Trophoblast cell (in vitro differentiated cells and primary cell): ENCODE results near the gene VWA8.

Experiments used
- DNase-seq, 2 donors: peaks; one replicate each; pipeline ENCODE4 v3.0.0-alpha.2; 2016
- H2AFZ ChIP-seq: 2 replicates; pipeline ENCODE4 v1.6.1; 2013; ENCODE audit warnings: low read length, moderate library complexity, mild to moderate bottlenecking; ENCODE audit not compliant: insufficient read depth, poor library complexity
- H2AK5ac ChIP-seq: 2 replicates; pipeline ENCODE4 v1.6.1; 2013; ENCODE audit warnings: mild to moderate bottlenecking, low read length
- H2BK120ac ChIP-seq: 2 replicates; pipeline ENCODE4 v1.6.1; 2013; ENCODE audit warnings: low read length, mild to moderate bottlenecking, moderate library complexity; ENCODE audit not compliant: insufficient read depth, poor library complexity
- H2BK12ac ChIP-seq: 2 replicates; pipeline ENCODE4 v1.6.1; 2013; ENCODE audit warnings: mild to moderate bottlenecking, low read length, moderate library complexity
- H2BK5ac ChIP-seq: 2 replicates; pipeline ENCODE4 v1.6.1; 2013; ENCODE audit warnings: low read length, low read depth, moderate library complexity, mild to moderate bottlenecking; ENCODE audit not compliant: poor library complexity
- H3K14ac ChIP-seq: 2 replicates; pipeline ENCODE4 v1.6.1; 2013; ENCODE audit warnings: mild to moderate bottlenecking, low read length
- H3K18ac ChIP-seq: 2 replicates; pipeline ENCODE4 v1.6.1; 2013; ENCODE audit warnings: mild to moderate bottlenecking, low read length
- H3K23ac ChIP-seq: 2 replicates; pipeline ENCODE4 v1.6.1; 2013; ENCODE audit warnings: low read length
- H3K27ac ChIP-seq: 2 replicates; pipeline ENCODE4 v1.5.1; 2013; ENCODE audit warnings: low read depth, mild to moderate bottlenecking, inconsistent platforms, low read length, moderate library complexity
- H3K27me3 ChIP-seq: 2 replicates; pipeline ENCODE4 v1.6.1; 2013; ENCODE audit warnings: inconsistent platforms, mild to moderate bottlenecking, low read length, moderate library complexity; ENCODE audit not compliant: insufficient read depth
- H3K36me3 ChIP-seq, 2 experiments: 1 replicate in 1 of 2; 2 replicates in 1 of 2; pipeline ENCODE4 v1.6.1; 2013; ENCODE audit warnings: low read length in 2 of 2, mild to moderate bottlenecking in 2 of 2, moderate library complexity in 1 of 2; ENCODE audit not compliant: insufficient read depth in 2 of 2, control insufficient read depth in 1 of 2
- H3K4ac ChIP-seq: 2 replicates; pipeline ENCODE4 v1.6.1; 2013; ENCODE audit warnings: low read depth, mild to moderate bottlenecking, low read length, moderate library complexity
- H3K4me1 ChIP-seq, 2 experiments: 1 replicate in 1 of 2; 2 replicates in 1 of 2; pipeline ENCODE4 v1.6.1; 2013; ENCODE audit warnings: low read length in 2 of 2, mild to moderate bottlenecking in 2 of 2, moderate library complexity in 1 of 2; ENCODE audit not compliant: insufficient read depth in 2 of 2, control insufficient read depth in 1 of 2
- H3K4me2 ChIP-seq: 2 replicates; pipeline ENCODE4 v1.6.1; 2013; ENCODE audit warnings: inconsistent platforms, mild to moderate bottlenecking, low read length, moderate library complexity
- H3K4me3 ChIP-seq: 2 replicates; pipeline ENCODE4 v1.5.1; 2013; ENCODE audit warnings: mild to moderate bottlenecking, low read depth, low read length, inconsistent platforms
- H3K79me1 ChIP-seq: one replicate; pipeline ENCODE4 v1.6.1; 2013; ENCODE audit warnings: low read length
- H3K79me2 ChIP-seq: 2 replicates; pipeline ENCODE4 v1.6.1; 2013; ENCODE audit warnings: low read length, mild to moderate bottlenecking; ENCODE audit not compliant: control insufficient read depth, insufficient read depth, poor library complexity
- H3K9ac ChIP-seq: 2 replicates; pipeline ENCODE4 v1.6.1; 2013; ENCODE audit warnings: mild to moderate bottlenecking, low read length
- H3K9me3 ChIP-seq: 2 replicates; pipeline ENCODE4 v1.6.1; 2013; ENCODE audit warnings: low read depth, mild to moderate bottlenecking, control low read depth, inconsistent platforms, low read length; ENCODE audit not compliant: insufficient read depth
- H4K12ac ChIP-seq: 2 replicates; pipeline ENCODE4 v1.6.1; 2013; ENCODE audit warnings: low read depth, mild to moderate bottlenecking, low read length, moderate library complexity
- H4K8ac ChIP-seq: 2 replicates; pipeline ENCODE4 v1.6.1; 2013; ENCODE audit warnings: low read depth, mild to moderate bottlenecking, low read length, moderate library complexity
- H4K91ac ChIP-seq: one replicate; pipeline ENCODE4 v1.6.1; 2013; ENCODE audit warnings: low read depth, mild to moderate bottlenecking, low read length, moderate library complexity
- WGBS: extraction: QIAGEN DNeasy Blood & Tissue Kit; methylation state at CpG from one replicate; pipeline ENCODE4 v1.1.7; 2013; ENCODE audit warnings: missing lambda C conversion rate; ENCODE audit not compliant: insufficient read length, insufficient coverage; ENCODE audit errors: extremely low coverage; 5-methylcytosine and 5-hydroxymethylcytosine counted together

Gene VWA8

GRCh38 chr13:41563984-41564365 lies 396.9 kb downstream of the VWA8 start:
- H3K79me2 ChIP-seq, result no peaks in the 10 kb centered on the region
- H3K27me3 ChIP-seq, result no peaks in the 10 kb centered on the region
- H3K36me3 ChIP-seq, result no peaks in the 10 kb centered on the region
- H4K91ac ChIP-seq, result no peak overlapping the region
- H2BK120ac ChIP-seq, result no peak overlapping the region
- no peak overlapping the region for H3K9ac ChIP-seq
- no peak overlapping the region for H3K4me3 ChIP-seq
- H3K4me2 ChIP-seq, result no peak overlapping the region
- H3K4me1 ChIP-seq, result peaks cover 3 to 5% of the 10 kb centered on the region in 2 experiments
- H4K12ac ChIP-seq, result no peak overlapping the region
- WGBS, result no CpG with 5 or more reads among the region's 2 CpGs
- H3K9me3 ChIP-seq, result no peaks in the 10 kb centered on the region
- no peak overlapping the region for H3K14ac ChIP-seq
- no peak overlapping the region for H2BK5ac ChIP-seq
- no peak overlapping the region for H3K18ac ChIP-seq
- no peak overlapping the region for H2BK12ac ChIP-seq
- H3K23ac ChIP-seq, result no peak overlapping the region
- no peak overlapping the region for H3K27ac ChIP-seq
- H4K8ac ChIP-seq, result no peak overlapping the region
- H2AFZ ChIP-seq, result no peak overlapping the region
- no peak overlapping the region for H2AK5ac ChIP-seq
- no peak overlapping the region for H3K4ac ChIP-seq
- DNase-seq, result no peak
- H3K79me1 ChIP-seq, result no peaks in the 10 kb centered on the region

GRCh38 chr13:41563341-41563983 lies 397.4 kb downstream of the VWA8 start:
- Histone ChIP-seq H4K91ac (no peak overlapping the region), H3K79me1 (no peaks in the 10 kb centered on the region), H2AFZ (no peak overlapping the region), H3K9me3 (no peaks in the 10 kb centered on the region), H3K4me3 (no peak overlapping the region), H3K23ac (no peak overlapping the region), H2BK120ac (no peak overlapping the region), H3K27me3 (no peaks in the 10 kb centered on the region), H3K4me2 (no peak overlapping the region), H2BK12ac (no peak overlapping the region), H3K4ac (no peak overlapping the region), H2AK5ac (no peak overlapping the region), H3K4me1 (peaks cover 3 to 5% of the 10 kb centered on the region in 2 experiments), H3K36me3 (no peaks in the 10 kb centered on the region), H4K12ac (no peak overlapping the region), H3K27ac (no peak overlapping the region), H3K9ac (no peak overlapping the region), H3K18ac (no peak overlapping the region), H3K14ac (no peak overlapping the region), H2BK5ac (no peak overlapping the region), H3K79me2 (no peaks in the 10 kb centered on the region), H4K8ac (no peak overlapping the region)
- WGBS, result no CpG with 5 or more reads among the region's 7 CpGs
- peak in 1 of 2 donors; percentile 33 for DNase-seq

- Histone ChIP-seq H4K12ac (no peak overlapping the region), H2BK5ac (no peak overlapping the region), H2AFZ (no peak overlapping the region), H3K14ac (no peak overlapping the region), H3K79me2 (no peaks in the 10 kb centered on the region), H3K9me3 (no peaks in the 10 kb centered on the region), H4K8ac (no peak overlapping the region), H2AK5ac (no peak overlapping the region), H3K4ac (no peak overlapping the region), H4K91ac (no peak overlapping the region), H3K79me1 (no peaks in the 10 kb centered on the region), H3K18ac (no peak overlapping the region), H2BK12ac (no peak overlapping the region), H2BK120ac (no peak overlapping the region), H3K27ac (no peak overlapping the region), H3K27me3 (no peaks in the 10 kb centered on the region), H3K4me3 (no peak overlapping the region), H3K9ac (no peak overlapping the region), H3K36me3 (no peaks in the 10 kb centered on the region), H3K4me2 (no peak overlapping the region), H3K4me1 (peaks cover 3 to 5% of the 10 kb centered on the region in 2 experiments), H3K23ac (no peak overlapping the region)
- no CpG with 5 or more reads among the region's 6 CpGs for WGBS
- no peak for DNase-seq
Observed at GRCh38 chr13:41562541-41563178, 398.2 kb downstream of the VWA8 start.

GRCh38 chr13:41562083-41562482 lies 398.8 kb downstream of the VWA8 start:
- Histone ChIP-seq H4K12ac (no peak overlapping the region), H3K4me3 (no peak overlapping the region), H3K4me1 (peaks cover 3 to 5% of the 10 kb centered on the region in 2 experiments), H2BK120ac (no peak overlapping the region), H3K27ac (no peak overlapping the region), H3K9ac (no peak overlapping the region), H3K23ac (no peak overlapping the region), H3K36me3 (no peaks in the 10 kb centered on the region), H2AFZ (no peak overlapping the region), H2BK12ac (no peak overlapping the region), H3K9me3 (no peaks in the 10 kb centered on the region), H3K4ac (no peak overlapping the region), H3K14ac (no peak overlapping the region), H3K27me3 (no peaks in the 10 kb centered on the region), H2BK5ac (no peak overlapping the region), H3K4me2 (no peak overlapping the region), H3K79me2 (no peaks in the 10 kb centered on the region), H2AK5ac (no peak overlapping the region), H3K79me1 (no peaks in the 10 kb centered on the region), H4K91ac (no peak overlapping the region), H3K18ac (no peak overlapping the region), H4K8ac (no peak overlapping the region)
- peak; percentile 22 to 38 for DNase-seq
- WGBS, result no CpG with 5 or more reads among the region's 7 CpGs
